ENCODE data around the gene ITGAL. TPM values are rescaled to one million over a fixed set of nuclear protein-coding genes. Genes with fewer than 3 reads are reported as not detected.

The ITGAL gene
- total and polyA plus RNA-seq, 2 of the 13 experiments (the other 11 are each of a cell fraction or from before 2014, with no cell fraction given), result 0.86 to 1.2 TPM

GRCh38 chr16:30445408-30446202, 26.9 kb upstream of the ITGAL start, which contains the start of gene SEPHS2 (continued):
- 0 out of 2 replicates have a peak, but pooled peaks have one; percentile 16 for TF ChIP-seq WIZ (CRISPR knock-in tag; IDR thresholded peaks at IDR 0.05)
- no peak for TF ChIP-seq AKNA (CRISPR knock-in tag; IDR thresholded peaks at IDR 0.05; ENCODE audit: borderline replicate concordance)
- peak; percentile 87 for TF ChIP-seq KDM5B (CRISPR knock-in tag; IDR thresholded peaks at IDR 0.05; ENCODE audit: borderline replicate concordance)
- TF ChIP-seq PHF20 (CRISPR knock-in tag; IDR thresholded peaks at IDR 0.05), result peak; percentile 26; the same call in 1 of the 2 replicates
- no peak; the same call in 1 of the 2 replicates for TF ChIP-seq ZNF572 (CRISPR knock-in tag; IDR thresholded peaks at IDR 0.05)
- no peak for TF ChIP-seq ZNF577 (CRISPR knock-in tag; IDR thresholded peaks at IDR 0.05; ENCODE audit: borderline replicate concordance, low read depth)
- no peak for TF ChIP-seq ZNF740 (CRISPR knock-in tag; IDR thresholded peaks at IDR 0.05)
- no peak for TF ChIP-seq ZNF562 (CRISPR knock-in tag; IDR thresholded peaks at IDR 0.05; ENCODE audit: borderline replicate concordance)
- TF ChIP-seq ZBTB25 (CRISPR knock-in tag; IDR thresholded peaks at IDR 0.05), result peak; percentile 23; the same call in 1 of the 2 replicates
- peak; percentile 52; the same call in 1 of the 2 replicates for TF ChIP-seq ZNF232 (CRISPR knock-in tag; IDR thresholded peaks at IDR 0.05; ENCODE audit: borderline replicate concordance)
- TF ChIP-seq MAX (IDR thresholded peaks at IDR 0.05), result peak; percentile 82
- TF ChIP-seq ZBTB34 (CRISPR knock-in tag; IDR thresholded peaks at IDR 0.05), result 0 out of 2 replicates have a peak, but pooled peaks have one; percentile 41
- no peak for TF ChIP-seq NFE2L2 (IDR thresholded peaks at IDR 0.05; ENCODE audit: low read length)
- TF ChIP-seq TRAFD1 (CRISPR knock-in tag; IDR thresholded peaks at IDR 0.05; ENCODE audit: borderline replicate concordance), result no peak; the same call in 1 of the 2 replicates
- peak; percentile 79 for TF ChIP-seq ZNF746 (CRISPR knock-in tag; IDR thresholded peaks at IDR 0.05)
- TF ChIP-seq ZNF274 (CRISPR knock-in tag; IDR thresholded peaks at IDR 0.05), result no peak
